IMR-90 (cell line): ENCODE measurements around the gene PPP2R2D. TPM values are rescaled to one million over a fixed set of nuclear protein-coding genes. Genes with fewer than 3 reads are reported as not detected.

Experiments used
- ATAC-seq: fragments of 200-7000 bp; cut with Tn5 transposase; 2 replicates; pipeline ENCODE4 v1.9.1; 2020; ENCODE audit warnings: low read depth, mild to moderate bottlenecking, moderate library complexity
- BruUV-seq: library from RNA; stranded (reverse); fragments of 400-500 nt; replicated peaks from 2 replicates; lab custom pipeline; 2021; lab: Mats Ljungman, UMichigan
- CTCF ChIA-PET: fragments of 300-600 bp; formaldehyde crosslinking; extraction: SDS; loops from one replicate; lab custom pipeline; 2021; ENCODE audit warnings: antibody characterized with exemption; lab: Yijun Ruan, JAX
- POLR2A ChIA-PET: fragments of 300-600 bp; sonication (Branson Sonifier 250); formaldehyde crosslinking; loops from one replicate; lab custom pipeline; 2022; ENCODE audit warnings: antibody characterized with exemption; ENCODE audit not compliant: unreplicated experiment; lab: Charles Lee
- DNase-seq: peaks from one replicate; pipeline ENCODE4 v3.0.0; 2013
- H2AFZ ChIP-seq: replicated peaks from 2 replicates; pipeline ENCODE3; 2013; ENCODE audit warnings: low read length, mild to moderate bottlenecking; ENCODE audit not compliant: poor library complexity
- H2AK5ac ChIP-seq: 2 replicates; pipeline ENCODE4 v1.6.1; 2013; ENCODE audit warnings: low read depth, low read length, inconsistent platforms
- H2AK9ac ChIP-seq: replicated peaks from 2 replicates; pipeline ENCODE3; 2013; ENCODE audit warnings: mild to moderate bottlenecking, low read depth, low read length, moderate library complexity; ENCODE audit not compliant: poor library complexity
- H2BK120ac ChIP-seq: 2 replicates; pipeline ENCODE4 v1.6.1; 2013; ENCODE audit warnings: low read depth, low read length, inconsistent platforms
- H2BK15ac ChIP-seq: 3 replicates; pipeline ENCODE4 v1.6.1; 2013; ENCODE audit warnings: low read depth, low read length, inconsistent platforms
- H2BK20ac ChIP-seq: 2 replicates; pipeline ENCODE4 v1.6.1; 2013; ENCODE audit warnings: low read depth, mild to moderate bottlenecking, inconsistent platforms, low read length, moderate library complexity
- H2BK5ac ChIP-seq: 2 replicates; pipeline ENCODE4 v1.6.1; 2013; ENCODE audit warnings: mild to moderate bottlenecking, low read depth, low read length, inconsistent platforms; ENCODE audit not compliant: poor library complexity, severe bottlenecking
- H3K14ac ChIP-seq: replicated peaks from 2 replicates; pipeline ENCODE4 v1.6.1; 2013; ENCODE audit warnings: low read depth, low read length, inconsistent platforms
- H3K18ac ChIP-seq: 2 replicates; pipeline ENCODE4 v1.6.1; 2013; ENCODE audit warnings: low read depth, low read length, control low read depth
- H3K23ac ChIP-seq: 2 replicates; pipeline ENCODE4 v1.6.1; 2013; ENCODE audit warnings: low read depth, low read length, inconsistent platforms
- H3K27ac ChIP-seq: 2 replicates; pipeline ENCODE4 v1.5.1; 2013; ENCODE audit warnings: mild to moderate bottlenecking, control low read depth, low read length; ENCODE audit not compliant: insufficient read depth
- H3K27me3 ChIP-seq: 2 replicates; pipeline ENCODE4 v1.6.1; 2013; ENCODE audit warnings: low read length; ENCODE audit not compliant: control insufficient read depth, insufficient read depth
- H3K36me3 ChIP-seq: 2 replicates; pipeline ENCODE4 v1.6.1; 2013; ENCODE audit warnings: low read length, mixed read lengths; ENCODE audit not compliant: control insufficient read depth, insufficient read depth
- H3K4ac ChIP-seq: 2 replicates; pipeline ENCODE4 v1.6.1; 2013; ENCODE audit warnings: low read depth, low read length, inconsistent platforms
- H3K4me1 ChIP-seq: 2 replicates; pipeline ENCODE4 v1.6.1; 2013; ENCODE audit warnings: low read length, mixed read lengths; ENCODE audit not compliant: control insufficient read depth, insufficient read depth
- H3K4me2 ChIP-seq: 2 replicates; pipeline ENCODE4 v1.6.1; 2013; ENCODE audit warnings: low read depth, mild to moderate bottlenecking, control low read depth, low read length, moderate library complexity
- H3K4me3 ChIP-seq: 2 replicates; pipeline ENCODE4 v1.5.1; 2013; ENCODE audit warnings: low read depth, mild to moderate bottlenecking, control low read depth, low read length, moderate library complexity; ENCODE audit not compliant: insufficient read depth
- H3K56ac ChIP-seq: 2 replicates; pipeline ENCODE4 v1.6.1; 2013; ENCODE audit warnings: low read length, inconsistent platforms; ENCODE audit not compliant: insufficient read depth; ENCODE audit errors: extremely low read depth
- H3K79me1 ChIP-seq, 2 experiments: 2 replicates each; pipeline ENCODE4 v1.6.1; 2013; ENCODE audit warnings: low read length in 2 of 2, inconsistent platforms in 1 of 2, low read depth in 1 of 2
- H3K9ac ChIP-seq: 2 replicates; pipeline ENCODE4 v1.6.1; 2013; ENCODE audit warnings: low read depth, low read length, control low read depth
- H3K9me1 ChIP-seq: 2 replicates; pipeline ENCODE4 v1.6.1; 2013; ENCODE audit warnings: low read length, inconsistent platforms; ENCODE audit not compliant: insufficient read depth
- H3K9me3 ChIP-seq: 2 replicates; pipeline ENCODE4 v1.6.1; 2013; ENCODE audit warnings: low read length; ENCODE audit not compliant: control insufficient read depth, insufficient read depth
- H4K20me1 ChIP-seq: 2 replicates; pipeline ENCODE4 v1.6.1; 2013; ENCODE audit warnings: low read length, inconsistent platforms; ENCODE audit not compliant: insufficient read depth
- H4K5ac ChIP-seq: 2 replicates; pipeline ENCODE4 v1.6.1; 2013; ENCODE audit warnings: mild to moderate bottlenecking, low read depth, low read length, control low read depth
- H4K8ac ChIP-seq, 2 experiments: 2 replicates each; pipeline ENCODE4 v1.6.1; 2013; ENCODE audit warnings: low read depth in 2 of 2, low read length in 2 of 2, control low read depth in 1 of 2, inconsistent platforms in 1 of 2
- H4K91ac ChIP-seq: 2 replicates; pipeline ENCODE4 v1.6.1; 2013; ENCODE audit warnings: low read depth, low read length, inconsistent platforms; ENCODE audit not compliant: insufficient read depth
- CHD1 ChIP-seq: IDR thresholded peaks from 2 replicates; pipeline ENCODE4 v1.6.1; 2012; ENCODE audit warnings: low read depth, low read length, improper control_type of control experiment
- MAZ ChIP-seq: IDR thresholded peaks from 2 replicates; pipeline ENCODE4 v1.6.1; 2012; ENCODE audit warnings: low read depth, mild to moderate bottlenecking, low read length, improper control_type of control experiment, moderate library complexity, borderline replicate concordance
- MXI1 ChIP-seq: IDR thresholded peaks from 2 replicates; pipeline ENCODE4 v1.6.1; 2012; ENCODE audit warnings: low read depth, mild to moderate bottlenecking, low read length, moderate library complexity, borderline replicate concordance
- NFE2L2 ChIP-seq: fragments of 150-350 bp; IDR thresholded peaks from 2 replicates; pipeline ENCODE4 v1.6.1; 2016; ENCODE audit warnings: low read depth, mild to moderate bottlenecking, low read length
- RAD21 ChIP-seq: IDR thresholded peaks from 2 replicates; pipeline ENCODE4 v1.6.1; 2012; ENCODE audit warnings: low read length, improper control_type of control experiment
- WGBS, 2 experiments: methylation state at CpG; one replicate each; pipeline versions ENCODE4 v1.1.5 to v1.1.7; 2013; ENCODE audit warnings: missing lambda C conversion rate in 2 of 2; ENCODE audit not compliant: insufficient read length in 1 of 2; ENCODE audit errors: extremely low coverage in 2 of 2; 5-methylcytosine and 5-hydroxymethylcytosine counted together
- dilution Hi-C: fragments of 300-500 bp; cut with HindIII; formaldehyde crosslinking; loops from one replicate; pipeline ENCODE4 v1.14.3; 2018; ENCODE audit warnings: low sequenced_read_pairs; ENCODE audit not compliant: unreplicated experiment
- in situ Hi-C: fragments of 300-500 bp; cut with MboI; formaldehyde crosslinking; loops from 3 replicates; pipeline ENCODE4 v1.14.3; 2019; ENCODE audit warnings: low sequenced_read_pairs, inconsistent platforms, mixed read lengths
- intact Hi-C: fragments of 100-400 bp; cut with micrococcal nuclease; formaldehyde crosslinking; loops from 2 replicates; pipeline ENCODE4 v1.10.0; 2022
- polyA plus RNA-seq, 3 experiments: library from polyadenylated mRNA; depleted of rRNA; stranded (reverse); fragments of >200 nt; gene quantifications; 2 replicates each; pipeline ENCODE4 v1.2.3, GENCODE V29; 2012; ENCODE audit warnings: low replicate concordance in 1 of 3
- total RNA-seq: library from RNA; depleted of rRNA; stranded (reverse); fragments of >200 nt; gene quantifications from 2 replicates; pipeline ENCODE4 v1.2.3, GENCODE V29; 2012

Gene PPP2R2D
- total and polyA plus RNA-seq, 2 of the 4 experiments (the other 2 are of a cell fraction): 22.8 to 23.8 TPM

DNA sequence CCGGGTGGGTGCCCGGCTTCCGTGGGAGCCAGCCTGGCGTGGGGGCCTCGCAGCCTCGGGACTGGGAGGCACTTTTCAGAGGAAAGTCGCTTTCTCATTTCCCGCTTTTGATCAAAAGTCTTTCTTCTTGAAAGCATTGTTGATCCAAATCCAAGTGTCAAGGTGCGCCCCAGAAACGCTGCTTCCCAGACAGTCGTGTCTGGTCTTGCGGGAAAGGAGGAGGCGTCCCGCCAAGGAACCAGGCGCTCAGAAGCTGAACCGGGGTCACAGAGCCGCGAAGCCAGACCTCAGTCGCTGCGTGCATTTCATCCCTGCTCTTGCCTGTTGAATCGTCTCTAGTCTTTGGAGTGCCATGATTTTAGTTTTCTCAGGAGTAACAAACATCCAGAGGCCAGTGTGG, 82.0 kb downstream of the PPP2R2D start:
- H3K9me1 ChIP-seq: peaks cover 10% of the 10 kb centered on the region; the same call in 1 of the 2 replicates
- intact Hi-C loops (loop anchor here (2.0 to 5.0 kb wide), 3 partner anchors 36 to 85 kb away; partner anchors contain the start of genes JAKMIP3 and PPP2R2D), dilution Hi-C loops (no loop called here), in situ Hi-C loops (no loop called here)
- peaks cover 11% of the 10 kb centered on the region for H3K4me1 ChIP-seq
- peak overlapping the region; percentile 81; the same call in 1 of the 2 replicates for H3K27ac ChIP-seq
- H4K91ac ChIP-seq: peak overlapping the region; percentile 23; the same call in 1 of the 2 replicates
- ChIA-PET POLR2A (no interaction called here), CTCF (no interaction called here)
- H2AFZ ChIP-seq: peak overlapping the region; percentile 96
- BruUV-seq: no TSS peak
- no peak overlapping the region for H4K5ac ChIP-seq
- H2AK5ac ChIP-seq: peak overlapping the region; percentile 26; the same call in 1 of the 2 replicates
- H2BK15ac ChIP-seq: no peak overlapping the region
- no peaks in the 10 kb centered on the region for H3K27me3 ChIP-seq
- H2BK5ac ChIP-seq: peak overlapping the region; percentile 92
- peak overlapping the region; percentile 31; the same call in 1 of the 2 replicates for H3K23ac ChIP-seq
- H3K18ac ChIP-seq: no peak overlapping the region; the same call in 1 of the 2 replicates
- H4K20me1 ChIP-seq: peaks cover 31% of the 10 kb centered on the region
- no peak for TF ChIP-seq RAD21
- no peak for TF ChIP-seq NFE2L2
- TF ChIP-seq MAZ: no peak
- TF ChIP-seq CHD1: no peak
- TF ChIP-seq MXI1: no peak
- H3K36me3 ChIP-seq: peaks cover 11% of the 10 kb centered on the region
- H3K4ac ChIP-seq: peak overlapping the region; percentile 24
- peaks cover 0 to 38% of the 10 kb centered on the region in 2 experiments; a peak in 2 of 4 replicates for H3K79me1 ChIP-seq
- peak overlapping the region; percentile 11 for H2AK9ac ChIP-seq
- peak overlapping the region; percentile 62; the same call in 1 of the 2 replicates for H3K4me2 ChIP-seq
- peak overlapping the region; percentile 6; the same call in 1 of the 2 replicates for H2BK120ac ChIP-seq
- no peak overlapping the region for H3K56ac ChIP-seq
- peak overlapping the region; percentile 78 for H3K4me3 ChIP-seq
- no peak overlapping the region for H3K14ac ChIP-seq
- H3K9ac ChIP-seq: peak overlapping the region; percentile 79; the same call in 1 of the 2 replicates
- H3K9me3 ChIP-seq: no peaks in the 10 kb centered on the region
- no peak for DNase-seq
- WGBS, 2 experiments: 87% methylated on average over 9 of the region's 21 CpGs; no CpG with 5 or more reads in 1 of the 2 experiments
- no peak overlapping the region; a peak in 2 of 4 replicates for H4K8ac ChIP-seq
- no peak for ATAC-seq
- H2BK20ac ChIP-seq: no peak overlapping the region
